ENCODE measurements around the gene COL20A1.

DNA sequence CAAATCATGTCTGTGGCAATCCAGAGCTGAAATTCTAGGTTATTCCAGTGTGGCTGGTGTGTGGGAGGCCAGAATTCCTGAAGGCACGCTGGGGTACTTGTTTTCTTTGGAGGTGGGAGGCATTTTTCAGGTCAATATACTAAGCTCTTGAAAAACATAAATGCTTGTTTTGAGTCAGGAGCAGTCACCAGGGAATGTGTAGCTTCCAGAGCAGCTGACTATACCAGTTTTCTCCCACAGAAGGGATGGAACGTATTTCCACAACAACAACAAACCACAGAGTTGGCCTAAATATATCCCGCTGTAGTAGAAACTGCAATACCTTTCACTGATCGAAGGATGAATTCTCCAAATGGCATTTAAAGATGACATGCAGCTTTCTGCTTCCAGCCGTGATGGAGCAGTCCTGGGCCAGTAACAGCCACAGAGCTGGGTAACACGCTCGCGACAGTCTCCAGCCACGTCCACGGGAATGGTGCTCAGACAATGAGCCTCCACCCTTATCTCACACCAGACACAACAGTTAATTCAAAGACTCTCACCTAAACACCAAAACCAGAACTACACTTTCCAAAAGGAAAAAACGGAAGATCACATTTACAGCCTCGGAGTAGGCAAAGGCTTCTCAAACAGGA, 44.9 kb downstream of the COL20A1 start:
- no peak for TF ChIP-seq EZH2 (IDR thresholded peaks at IDR 0.05; ENCODE audit: borderline replicate concordance, insufficient read depth, low read depth, low read length, poor library complexity, severe bottlenecking)
- TF ChIP-seq, protein P1, sequence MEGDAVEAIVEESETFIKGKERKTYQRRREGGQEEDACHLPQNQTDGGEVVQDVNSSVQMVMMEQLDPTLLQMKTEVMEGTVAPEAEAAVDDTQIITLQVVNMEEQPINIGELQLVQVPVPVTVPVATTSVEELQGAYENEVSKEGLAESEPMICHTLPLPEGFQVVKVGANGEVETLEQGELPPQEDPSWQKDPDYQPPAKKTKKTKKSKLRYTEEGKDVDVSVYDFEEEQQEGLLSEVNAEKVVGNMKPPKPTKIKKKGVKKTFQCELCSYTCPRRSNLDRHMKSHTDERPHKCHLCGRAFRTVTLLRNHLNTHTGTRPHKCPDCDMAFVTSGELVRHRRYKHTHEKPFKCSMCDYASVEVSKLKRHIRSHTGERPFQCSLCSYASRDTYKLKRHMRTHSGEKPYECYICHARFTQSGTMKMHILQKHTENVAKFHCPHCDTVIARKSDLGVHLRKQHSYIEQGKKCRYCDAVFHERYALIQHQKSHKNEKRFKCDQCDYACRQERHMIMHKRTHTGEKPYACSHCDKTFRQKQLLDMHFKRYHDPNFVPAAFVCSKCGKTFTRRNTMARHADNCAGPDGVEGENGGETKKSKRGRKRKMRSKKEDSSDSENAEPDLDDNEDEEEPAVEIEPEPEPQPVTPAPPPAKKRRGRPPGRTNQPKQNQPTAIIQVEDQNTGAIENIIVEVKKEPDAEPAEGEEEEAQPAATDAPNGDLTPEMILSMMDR (IDR thresholded peaks at IDR 0.05), result no peak

Measured in B cell (primary cell).